Activated naive CD4-positive, alpha-beta T cell treated with anti-CD3 and anti-CD28 coated beads, Interleukin-2, amount 50 U/mL, for 16 hours (primary cell): Measurements from ENCODE around the gene HSPA1B.
"Not testable (repeated sequence)": the region's sequence is repeated elsewhere in the genome, so short reads cannot be mapped to it uniquely, and the experiment has no call there.

Experiments
- DNase-seq: peaks from one replicate; pipeline ENCODE4 v3.0.0-alpha.2; 2020

The HSPA1B gene

DNA sequence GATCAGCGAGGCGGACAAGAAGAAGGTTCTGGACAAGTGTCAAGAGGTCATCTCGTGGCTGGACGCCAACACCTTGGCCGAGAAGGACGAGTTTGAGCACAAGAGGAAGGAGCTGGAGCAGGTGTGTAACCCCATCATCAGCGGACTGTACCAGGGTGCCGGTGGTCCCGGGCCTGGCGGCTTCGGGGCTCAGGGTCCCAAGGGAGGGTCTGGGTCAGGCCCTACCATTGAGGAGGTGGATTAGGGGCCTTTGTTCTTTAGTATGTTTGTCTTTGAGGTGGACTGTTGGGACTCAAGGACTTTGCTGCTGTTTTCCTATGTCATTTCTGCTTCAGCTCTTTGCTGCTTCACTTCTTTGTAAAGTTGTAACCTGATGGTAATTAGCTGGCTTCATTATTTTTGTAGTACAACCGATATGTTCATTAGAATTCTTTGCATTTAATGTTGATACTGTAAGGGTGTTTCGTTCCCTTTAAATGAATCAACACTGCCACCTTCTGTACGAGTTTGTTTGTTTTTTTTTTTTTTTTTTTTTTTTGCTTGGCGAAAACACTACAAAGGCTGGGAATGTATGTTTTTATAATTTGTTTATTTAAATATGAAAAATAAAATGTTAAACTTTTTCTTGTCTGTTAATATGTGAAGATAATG is 2.2 kb downstream of the HSPA1B start:
- no peak for DNase-seq

DNA sequence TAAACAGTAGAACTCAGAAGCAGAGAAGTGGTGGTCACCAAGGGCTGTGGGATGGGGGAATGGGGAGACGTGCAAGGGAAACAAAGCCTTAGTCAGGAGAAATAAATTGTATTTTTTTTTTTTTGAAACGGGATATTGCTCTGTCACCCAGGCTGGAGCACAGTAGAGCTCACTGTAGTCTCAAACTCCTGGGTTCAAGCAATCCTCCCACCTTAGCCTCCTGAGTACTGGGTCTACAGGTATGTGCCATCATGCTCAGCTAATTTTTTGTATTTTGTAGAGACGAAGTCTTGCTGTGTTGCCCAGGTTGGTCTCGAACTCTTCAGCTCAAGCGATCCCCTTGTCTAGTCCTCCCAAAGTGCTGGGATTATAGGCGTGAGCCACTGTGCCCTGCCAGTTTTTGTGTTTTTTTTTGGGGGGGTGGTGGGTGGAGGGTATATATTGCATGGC is 3.4 kb downstream of the HSPA1B start:
- DNase-seq, result no peak

DNA sequence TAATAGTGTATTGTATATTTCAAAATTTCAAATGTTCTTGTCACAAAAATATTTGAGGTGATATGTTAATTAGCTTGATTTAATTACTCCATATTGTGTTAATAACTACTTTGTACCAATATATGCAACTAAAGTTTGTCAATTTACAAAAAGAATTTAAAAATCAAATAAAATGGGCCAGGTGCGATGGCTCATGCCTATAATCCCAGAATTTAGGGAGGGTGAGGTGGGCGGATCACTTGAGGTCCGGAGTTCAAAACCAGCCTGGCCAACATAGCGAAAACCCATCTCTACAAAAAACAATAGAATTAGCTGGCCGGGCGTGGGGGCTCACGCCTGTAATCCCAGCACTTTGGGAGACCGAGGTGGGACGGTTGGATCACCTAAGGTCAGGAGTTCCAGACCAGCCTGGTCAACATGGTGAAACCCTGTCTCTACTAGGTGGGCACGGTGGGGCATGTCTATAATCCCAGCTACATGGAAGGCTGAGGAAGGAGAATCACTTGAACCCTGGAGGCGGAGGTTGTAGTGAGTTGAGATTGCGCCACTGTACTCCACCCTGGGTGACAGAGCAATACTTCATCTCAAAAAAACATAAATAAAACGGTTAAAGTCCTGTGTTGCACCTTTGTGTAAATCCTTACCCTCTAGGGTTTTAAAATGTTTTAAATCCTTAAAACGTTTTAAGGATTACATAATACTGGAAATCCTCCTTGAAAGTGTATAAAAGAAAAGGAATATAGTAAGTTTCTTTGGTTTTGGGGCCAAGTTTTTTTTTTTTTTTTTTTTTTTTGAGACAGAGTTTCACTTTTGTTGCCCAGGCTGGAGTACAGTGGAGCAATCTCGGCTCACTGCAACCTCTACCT is 4.0 kb downstream of the HSPA1B start:
- DNase-seq, result no peak

DNA sequence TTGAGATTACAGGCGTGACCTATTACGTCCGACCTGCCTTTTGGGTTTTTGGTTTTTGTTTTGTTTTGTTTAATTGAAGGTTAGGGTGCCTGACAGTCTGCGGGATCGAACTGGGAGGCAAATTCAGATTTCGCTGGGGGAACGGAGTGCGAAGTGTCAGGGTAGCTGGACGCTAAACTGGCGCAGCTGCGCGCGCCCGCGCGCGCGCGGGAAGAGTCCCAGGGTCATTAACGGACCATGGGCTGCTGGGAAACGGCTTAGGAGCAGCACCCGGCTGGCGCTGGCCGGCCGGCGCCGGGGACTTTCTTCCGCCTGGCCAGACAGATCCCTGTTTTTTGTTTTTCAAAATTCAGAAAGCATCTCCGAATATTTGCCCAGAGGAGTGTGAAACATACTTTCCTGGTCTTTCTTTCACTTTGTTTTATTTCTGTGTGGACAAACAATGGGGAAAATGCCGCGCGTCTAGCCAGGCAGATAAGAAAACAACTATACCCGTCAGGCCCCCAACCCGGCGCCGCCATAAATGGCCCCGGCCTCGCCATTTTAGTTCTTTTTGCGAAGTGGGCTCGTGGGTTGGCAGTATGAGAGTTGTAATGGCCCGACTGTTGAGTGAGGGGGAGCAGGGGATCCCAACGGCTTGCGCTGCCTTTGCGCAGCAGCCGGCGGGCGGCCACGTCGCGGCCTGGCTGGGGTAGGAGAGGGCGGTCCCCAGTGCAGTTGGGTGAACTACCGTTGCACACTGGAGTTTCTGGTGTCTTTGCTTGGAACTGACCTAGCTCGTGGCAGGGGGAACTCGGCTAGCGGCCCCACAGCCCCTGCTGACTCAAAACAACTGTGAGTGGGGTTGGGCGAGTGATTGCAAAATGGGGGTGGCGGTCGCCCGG is 7.1 kb downstream of the HSPA1B start:
- peak; percentile 80 for DNase-seq

DNA sequence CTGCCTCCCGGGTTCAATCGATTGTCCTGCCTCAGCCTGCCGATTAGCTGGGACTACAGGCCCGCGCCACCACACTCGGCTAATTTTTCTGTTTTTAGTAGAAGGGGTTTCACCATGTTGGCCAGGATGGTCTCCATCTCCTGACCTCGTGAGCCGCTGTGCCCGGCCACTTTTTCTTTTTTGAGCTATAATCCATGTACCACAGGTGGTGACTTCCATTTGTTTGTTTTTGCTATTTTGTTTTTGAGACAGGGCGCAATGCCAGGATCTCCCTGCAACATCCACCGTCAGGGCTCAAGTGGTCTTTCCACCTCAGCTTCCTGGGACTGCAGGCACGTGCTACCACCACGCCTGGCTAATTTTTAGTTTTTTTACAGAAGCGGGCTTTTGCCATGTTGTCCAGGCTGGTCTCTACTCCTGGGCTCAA is 8.5 kb downstream of the HSPA1B start:
- no peak for DNase-seq

DNA sequence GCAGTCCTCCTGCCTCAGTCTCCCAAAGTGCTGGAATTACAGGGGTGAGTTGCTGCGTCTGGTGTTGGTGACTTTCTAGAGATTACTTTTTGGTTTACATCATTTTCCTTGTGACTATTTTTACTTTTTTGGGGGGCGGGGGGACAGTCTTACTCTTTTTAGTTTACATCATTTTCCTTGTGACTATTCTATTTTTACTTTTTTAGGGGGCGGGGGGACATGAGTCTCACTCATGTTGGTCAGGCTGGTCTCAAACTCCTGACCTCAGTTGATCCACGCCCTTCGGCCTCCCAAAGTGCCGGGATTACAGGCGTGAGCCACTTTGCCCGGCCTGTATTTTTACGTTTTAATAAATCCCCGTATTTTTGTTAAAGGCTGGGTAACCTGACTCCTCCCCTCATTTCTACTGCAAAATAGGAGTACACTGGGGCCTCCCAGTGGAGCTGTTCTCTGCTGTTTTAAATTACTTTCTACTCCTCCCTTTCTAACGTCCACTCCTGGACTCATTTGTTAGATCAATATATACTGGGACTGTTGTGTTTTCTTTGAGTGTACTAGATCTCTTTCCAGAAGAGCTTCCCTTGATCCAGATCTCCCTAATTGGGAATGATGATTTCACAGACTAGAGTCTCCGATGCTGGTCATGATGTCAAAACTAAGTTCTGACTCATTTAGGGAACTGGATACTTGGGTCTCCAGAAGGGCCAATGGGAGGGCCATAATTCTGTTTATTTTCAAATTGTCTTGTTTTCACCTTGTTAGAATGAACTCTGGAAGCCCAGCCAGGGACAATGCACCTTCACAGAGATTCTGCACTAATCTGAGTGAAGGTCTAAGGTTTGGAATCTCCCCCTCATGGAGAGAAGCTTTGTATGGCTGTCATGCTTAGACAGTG is 9.2 kb downstream of the HSPA1B start:
- no peak for DNase-seq

DNA sequence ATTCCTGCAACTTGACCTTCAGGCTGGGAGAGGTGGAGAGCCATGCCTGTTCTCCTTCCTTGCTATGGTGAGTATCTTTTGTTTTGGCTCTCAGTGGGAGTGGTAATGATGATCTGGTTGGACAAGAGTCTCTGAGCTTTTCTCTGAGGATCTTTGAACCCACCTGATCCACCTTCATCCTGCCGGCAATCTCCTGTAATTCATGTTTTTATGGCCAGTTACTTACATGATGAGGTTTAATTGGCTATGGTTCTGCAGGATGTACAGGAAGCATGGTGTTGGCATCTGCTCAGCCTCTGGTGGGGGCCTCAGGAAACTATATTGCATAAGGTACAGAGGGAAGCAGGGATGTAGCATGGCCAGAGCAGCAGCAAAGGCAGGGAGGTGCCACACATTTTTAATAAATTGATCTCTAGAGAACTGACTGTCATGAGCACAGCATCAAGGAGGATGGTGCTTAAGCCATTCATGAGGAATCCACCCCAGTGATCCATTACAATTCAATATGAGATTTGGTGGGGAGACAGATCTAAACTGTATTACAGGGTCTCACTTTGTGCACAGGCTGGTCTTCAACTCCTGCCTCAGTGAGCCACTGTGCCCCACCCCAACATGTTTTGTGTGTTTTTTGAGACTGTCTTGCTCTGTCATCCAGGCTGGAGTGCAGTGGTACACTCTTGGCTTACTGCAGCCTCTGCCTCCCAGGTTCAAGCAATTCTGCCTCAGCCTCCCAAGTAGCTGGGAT is 10.0 kb downstream of the HSPA1B start:
- no peak for DNase-seq

DNA sequence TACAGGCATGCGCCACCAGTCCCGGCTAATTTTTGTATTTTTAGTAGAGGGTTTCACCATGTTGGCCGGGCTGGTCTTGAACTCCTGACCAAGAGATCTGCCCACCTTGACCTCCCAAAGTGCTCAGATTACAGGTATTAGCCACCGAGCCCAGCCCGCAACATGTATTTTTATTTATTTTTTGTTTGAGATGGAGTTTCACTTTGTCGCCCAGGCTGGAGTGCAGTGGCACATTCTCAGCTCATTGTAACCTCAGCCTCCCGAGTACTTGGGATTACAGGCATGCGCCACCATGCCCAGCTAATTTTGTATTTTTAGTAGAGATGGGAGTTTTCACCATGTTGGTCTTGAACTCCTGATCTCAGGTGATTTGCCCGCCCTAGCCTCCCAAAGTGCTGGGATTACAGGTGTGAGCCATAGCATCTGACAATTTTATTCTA is 10.6 kb downstream of the HSPA1B start:
- DNase-seq, result not testable (repeated sequence)

DNA sequence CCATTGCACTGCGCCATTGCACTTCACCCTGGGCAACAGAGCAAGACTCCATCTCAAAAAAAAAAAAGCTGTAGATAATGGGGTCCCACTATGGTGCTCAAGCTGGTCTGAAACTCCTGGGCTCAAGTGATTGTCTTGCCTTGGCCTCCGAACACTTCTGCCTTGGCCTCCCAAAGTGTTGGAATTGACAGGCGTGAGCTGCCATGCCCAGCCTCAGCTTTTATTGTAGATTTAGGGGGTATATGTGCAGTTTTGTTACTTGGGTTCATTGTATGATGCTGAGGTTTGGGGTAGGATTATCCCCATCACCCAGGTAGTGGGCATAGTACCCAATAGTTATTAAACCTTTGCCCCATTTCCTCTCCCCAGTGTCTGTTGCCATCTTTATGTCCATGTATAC is 11.4 kb downstream of the HSPA1B start:
- DNase-seq, result no peak

DNA sequence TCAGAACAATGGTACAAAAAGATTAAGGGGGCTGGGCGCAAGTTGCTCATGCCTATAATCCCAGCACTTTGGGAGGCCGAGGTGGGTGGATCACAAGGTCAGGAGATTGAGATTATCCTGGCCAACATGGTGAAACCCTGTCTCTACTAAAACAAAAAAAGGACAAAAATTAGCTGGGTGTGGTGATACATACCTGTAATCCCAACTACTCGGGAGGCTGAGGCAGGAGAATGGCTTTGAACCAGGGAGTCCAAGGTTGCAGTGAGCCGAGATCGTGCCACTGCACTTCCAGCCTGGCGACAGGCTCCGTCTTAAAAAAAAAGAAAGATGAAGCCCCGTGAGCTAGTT is 12.2 kb downstream of the HSPA1B start:
- not testable (repeated sequence) for DNase-seq

DNA sequence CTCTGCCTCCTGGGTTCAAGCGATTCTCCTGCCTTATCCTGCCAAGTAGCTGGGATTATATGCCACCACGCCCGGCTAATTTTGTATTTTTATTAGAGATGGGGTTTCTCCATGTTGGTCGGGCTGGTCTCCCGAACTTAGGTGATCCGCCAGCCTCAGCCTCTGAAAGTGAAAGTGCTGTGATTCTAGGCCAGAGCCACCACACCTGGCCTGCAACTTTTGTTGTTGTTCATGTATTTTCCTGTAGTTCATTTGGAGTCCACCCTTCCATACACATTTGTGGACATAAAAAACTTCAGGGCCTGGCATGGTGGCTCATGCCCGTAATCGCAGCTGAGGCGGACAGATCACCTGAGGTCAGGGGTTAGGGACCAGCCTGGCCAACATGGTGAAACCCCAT is 14.5 kb downstream of the HSPA1B start:
- DNase-seq, result no peak

DNA sequence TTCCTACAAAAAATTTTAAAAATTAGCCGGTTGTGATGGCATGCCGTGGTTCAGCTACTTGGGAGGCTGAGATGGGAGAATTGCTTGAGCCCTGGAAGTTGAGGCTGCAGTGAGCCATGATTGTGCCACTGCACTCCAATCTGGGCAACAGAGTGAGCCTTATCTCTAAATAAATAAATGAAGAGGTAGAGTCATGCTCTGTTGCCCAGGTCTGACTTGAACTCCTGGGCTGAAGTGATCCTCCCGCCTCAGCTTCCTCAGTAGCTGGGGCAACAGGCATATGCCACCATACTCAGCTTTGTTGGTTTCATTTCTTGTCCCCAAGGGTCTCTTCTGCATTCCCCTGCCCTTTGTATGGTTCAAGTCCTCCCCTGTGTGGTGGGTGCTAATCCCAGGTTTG is 17.0 kb downstream of the HSPA1B start:
- no peak for DNase-seq

DNA sequence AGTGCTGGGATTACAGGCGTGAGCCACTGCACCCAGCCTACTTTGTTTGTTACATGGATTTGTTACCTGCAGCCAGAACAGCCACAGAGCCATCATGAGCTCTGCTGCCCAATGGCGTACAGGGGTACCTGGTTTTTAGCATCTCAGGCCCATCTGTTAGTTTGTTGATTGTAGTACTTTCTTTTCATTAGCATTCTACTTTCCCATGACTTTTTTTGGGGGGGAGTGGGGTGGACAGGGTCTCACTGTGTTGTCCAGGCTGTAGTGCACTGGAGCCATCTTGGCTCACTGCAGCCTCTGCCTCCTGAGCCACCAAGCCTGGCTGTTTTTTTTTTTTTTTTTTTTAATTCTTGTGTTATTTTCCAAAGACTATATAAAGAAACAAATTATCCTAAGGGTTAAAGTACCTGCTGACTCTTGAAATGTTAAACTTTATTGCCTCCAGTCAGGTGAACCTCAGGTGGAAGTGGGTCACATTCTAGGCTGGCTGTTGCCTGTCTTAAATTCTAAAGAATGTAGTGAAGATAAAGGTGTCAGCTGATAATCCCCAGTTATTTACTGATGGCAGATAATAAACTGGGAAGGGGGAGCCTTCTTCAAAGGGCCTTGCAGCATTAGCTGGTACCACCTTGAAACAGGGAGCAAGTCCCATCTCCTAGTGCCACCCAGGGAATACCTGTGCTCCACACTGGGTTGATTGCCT is 19.9 kb downstream of the HSPA1B start:
- DNase-seq, result no peak

DNA sequence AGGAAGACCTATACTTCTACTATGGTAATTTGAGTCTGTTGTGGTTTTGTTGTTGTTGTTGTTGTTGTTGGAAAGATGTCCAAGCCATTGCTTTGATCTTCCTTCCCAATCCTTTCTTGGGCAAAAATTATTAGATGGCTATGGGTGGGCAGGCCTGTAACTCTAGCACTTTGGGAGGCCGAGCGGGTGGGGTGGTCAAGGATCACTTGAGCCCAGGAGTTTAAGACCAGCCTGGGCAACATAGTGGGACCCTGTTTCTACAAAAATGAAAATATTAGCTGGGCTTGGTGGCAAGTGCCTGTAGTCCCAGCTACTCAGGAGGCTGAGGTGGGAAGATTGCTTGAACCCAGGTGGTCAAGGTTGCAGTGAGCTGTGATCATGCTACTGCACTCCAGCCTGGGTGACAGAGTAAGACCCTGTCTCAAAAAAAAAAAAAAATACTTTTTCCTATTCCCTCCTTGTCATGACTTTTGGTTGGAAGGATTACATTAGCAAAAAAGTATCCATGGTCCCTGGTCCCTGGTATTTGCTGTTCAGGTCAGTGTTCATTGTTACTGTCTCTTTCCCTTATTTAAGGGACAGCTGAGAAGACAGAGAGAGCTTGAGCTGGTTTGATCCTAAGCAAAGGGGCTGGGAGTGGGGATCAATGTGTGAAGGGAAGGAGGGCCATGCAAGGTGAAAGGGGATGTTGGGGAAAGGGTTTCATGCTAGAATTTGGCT is 23.4 kb downstream of the HSPA1B start:
- DNase-seq, result no peak

DNA sequence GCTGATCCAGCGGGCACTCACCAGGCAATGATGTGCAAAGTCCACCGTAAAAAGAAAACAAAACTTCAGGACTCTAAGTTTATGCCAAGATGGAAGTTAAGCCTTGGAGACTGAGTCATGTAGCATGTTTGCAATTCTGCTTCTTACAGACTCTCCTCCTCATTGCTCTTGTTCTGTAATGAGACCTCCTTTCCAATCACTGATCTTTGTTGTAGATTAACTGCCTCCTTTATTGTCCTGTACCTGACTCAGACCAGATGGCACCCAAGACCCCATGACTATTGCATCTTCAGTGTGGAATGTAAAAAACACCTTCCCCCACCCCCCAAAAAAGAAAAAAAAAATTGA is 23.9 kb downstream of the HSPA1B start:
- no peak for DNase-seq

DNA sequence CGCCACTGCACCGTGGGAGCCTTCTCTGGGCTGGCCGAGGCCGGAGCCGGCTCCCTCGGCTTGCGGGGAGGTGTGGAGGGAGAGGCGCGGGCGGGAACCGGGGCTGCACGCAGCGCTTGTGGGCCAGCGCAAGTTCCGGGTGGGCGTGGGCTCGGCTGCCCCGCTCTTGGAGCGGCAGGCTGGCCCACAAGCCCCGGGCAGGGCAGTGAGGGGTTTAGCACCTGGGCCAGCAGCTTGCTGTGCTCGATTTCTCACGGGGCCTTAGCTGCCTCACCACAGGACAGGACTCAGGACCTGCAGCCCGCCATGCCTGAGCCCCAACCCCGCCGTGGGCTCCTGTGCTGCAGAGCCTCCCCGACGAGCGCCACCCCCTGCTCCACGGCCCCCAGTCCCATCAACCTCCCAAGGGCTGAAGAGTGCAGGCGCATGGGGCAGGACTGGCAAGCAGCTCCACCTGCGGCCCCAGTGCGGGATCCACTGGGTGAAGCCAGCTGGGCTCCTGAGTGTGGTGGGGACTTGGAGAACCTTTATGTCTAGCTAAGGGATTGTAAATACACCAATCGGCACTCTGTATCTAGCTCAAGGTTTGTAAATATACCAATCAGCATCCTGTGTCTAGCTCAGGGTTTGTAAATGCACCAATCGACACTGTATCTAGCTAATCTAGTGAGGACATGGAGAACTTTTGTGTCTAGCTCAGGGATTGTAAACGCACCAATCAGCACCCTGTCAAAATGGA is 24.6 kb downstream of the HSPA1B start:
- DNase-seq, result not testable (repeated sequence)

DNA sequence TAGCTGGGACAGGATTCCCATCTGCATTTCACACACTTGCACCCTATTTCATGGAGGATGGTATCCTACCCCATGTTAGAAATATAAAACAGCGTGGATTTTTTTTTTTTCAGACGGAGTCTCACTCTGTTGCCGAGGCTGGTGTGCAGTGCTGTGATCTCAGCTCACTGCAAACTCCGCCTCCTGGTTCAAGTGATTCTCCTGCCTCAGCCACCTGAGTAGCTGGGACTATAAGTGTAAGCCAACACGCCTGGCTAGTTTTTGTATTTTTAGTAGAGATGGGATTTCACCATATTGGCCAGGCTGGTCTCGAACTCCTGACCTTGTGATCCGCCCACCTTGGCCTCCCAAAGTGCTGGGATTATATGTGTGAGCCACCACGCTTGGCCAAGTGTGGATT is 30.2 kb downstream of the HSPA1B start:
- not testable (repeated sequence) for DNase-seq

DNA sequence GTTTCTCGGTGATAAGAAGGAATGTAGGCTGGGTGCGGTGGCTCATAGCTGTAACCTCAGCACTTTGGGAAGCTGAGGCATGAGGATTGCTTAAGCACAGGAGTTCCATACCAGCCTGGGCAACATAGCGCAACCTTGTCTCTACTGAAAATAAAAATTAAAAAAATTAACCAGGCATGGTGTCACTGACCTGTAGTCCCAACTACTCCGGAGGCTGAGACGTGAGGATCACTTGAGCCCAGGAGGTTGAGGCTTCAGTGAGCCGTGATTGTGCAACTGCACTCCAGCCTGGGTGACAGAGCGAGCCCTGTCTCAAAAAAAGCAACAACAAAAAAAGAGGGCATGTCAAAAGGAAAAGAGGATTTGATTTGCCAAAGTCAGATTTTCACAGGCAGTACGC is 31.2 kb downstream of the HSPA1B start:
- no peak for DNase-seq

DNA sequence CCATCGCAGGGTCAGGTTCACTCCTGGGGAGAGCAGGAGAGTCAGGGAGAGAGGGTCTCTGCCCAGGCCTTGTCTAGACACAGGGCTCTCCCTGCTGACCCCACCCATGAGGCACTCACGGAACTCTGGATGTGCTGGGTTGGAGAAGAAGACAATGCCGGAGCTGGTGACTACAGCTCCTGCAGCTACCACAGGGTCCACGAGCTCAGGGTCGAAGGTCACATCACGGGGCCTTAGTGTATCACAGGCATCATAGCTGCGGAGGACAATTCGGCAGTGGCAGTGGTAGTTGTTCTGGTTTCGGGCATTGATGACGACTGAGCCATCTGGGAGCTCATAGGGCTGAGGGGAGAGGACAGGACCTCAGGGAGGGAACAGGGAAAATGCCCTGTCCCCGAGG is 32.4 kb downstream of the HSPA1B start:
- DNase-seq, result no peak

DNA sequence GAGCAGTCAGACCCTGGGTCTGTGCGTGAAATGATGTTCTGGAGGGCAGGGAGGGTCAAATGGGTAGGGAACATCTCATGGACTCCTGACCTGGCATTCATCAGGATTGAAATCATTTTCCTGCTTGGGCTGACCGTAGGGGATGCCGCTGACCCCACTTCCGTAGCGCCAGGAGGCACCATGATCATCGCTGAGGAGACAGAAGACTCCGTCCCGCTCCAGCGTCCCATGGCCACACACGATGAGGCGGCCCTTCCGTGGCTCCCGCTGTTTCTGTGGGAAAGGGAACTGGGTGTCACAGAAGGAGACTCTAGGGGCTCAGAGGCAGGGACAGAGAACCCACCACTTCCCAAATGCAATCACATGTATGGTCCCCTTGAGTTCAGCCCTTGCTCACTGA is 32.8 kb downstream of the HSPA1B start:
- DNase-seq, result no peak
